Stimulated activated CD8-positive, alpha-beta memory T cell treated with anti-CD3 and anti-CD28 coated beads, Interleukin-4, amount 100 ng/mL, for 1 hour (primary cell): ENCODE measurements around the gene ADAMTS7.
A peak's percentile ranks its signal among the peaks of the same experiment; 100 is the strongest.
"Not testable (repeated sequence)": the region's sequence is repeated elsewhere in the genome, so short reads cannot be mapped to it uniquely, and the experiment has no call there.

Experiments used
- DNase-seq, 2 donors: peaks; one replicate each; pipeline ENCODE4 v3.0.0-alpha.2; 2020; ENCODE audit warnings: low read depth in 2 of 2, low spot score in 1 of 2

ADAMTS7 gene

DNA sequence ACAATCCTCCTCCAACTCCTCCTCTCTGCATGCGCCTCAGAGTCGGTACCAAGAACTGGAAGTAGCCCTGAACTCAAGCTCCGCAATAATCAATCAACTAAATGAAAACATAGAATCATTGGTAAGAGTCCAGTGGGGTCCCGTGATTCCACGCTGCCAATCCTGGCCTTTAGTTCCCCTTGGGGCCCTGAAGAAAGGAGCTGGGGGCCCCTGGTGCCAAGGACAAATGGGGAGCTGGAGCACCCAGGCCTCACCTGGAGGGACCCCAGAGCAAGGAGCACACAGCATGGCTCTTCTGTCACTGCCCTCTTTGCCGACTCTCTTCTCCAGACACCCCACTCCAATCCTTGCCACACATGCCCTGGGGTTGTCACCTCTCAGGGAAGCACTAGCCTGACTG lies 80.3 kb downstream of the ADAMTS7 start:
- no peak for DNase-seq

DNA sequence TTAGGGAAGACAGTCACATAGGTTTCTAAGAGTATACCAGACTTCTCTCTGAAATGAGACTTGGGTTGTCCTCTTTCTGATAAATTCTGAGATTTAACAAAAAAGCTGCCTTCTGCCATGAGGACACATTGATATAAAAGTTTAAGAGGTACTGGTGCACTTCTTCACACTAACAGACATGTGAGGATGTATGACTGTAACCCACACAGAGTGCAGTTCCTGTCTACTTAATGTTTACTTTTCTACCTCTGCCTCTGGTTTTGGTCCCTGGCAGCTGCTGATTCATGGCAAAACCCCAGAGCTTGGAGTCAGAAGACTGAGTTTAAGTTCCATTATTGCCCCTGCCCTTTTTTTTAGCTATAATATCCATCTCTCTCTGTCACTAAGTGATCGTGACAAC lies 82.8 kb downstream of the ADAMTS7 start:
- not testable (repeated sequence) for DNase-seq

DNA sequence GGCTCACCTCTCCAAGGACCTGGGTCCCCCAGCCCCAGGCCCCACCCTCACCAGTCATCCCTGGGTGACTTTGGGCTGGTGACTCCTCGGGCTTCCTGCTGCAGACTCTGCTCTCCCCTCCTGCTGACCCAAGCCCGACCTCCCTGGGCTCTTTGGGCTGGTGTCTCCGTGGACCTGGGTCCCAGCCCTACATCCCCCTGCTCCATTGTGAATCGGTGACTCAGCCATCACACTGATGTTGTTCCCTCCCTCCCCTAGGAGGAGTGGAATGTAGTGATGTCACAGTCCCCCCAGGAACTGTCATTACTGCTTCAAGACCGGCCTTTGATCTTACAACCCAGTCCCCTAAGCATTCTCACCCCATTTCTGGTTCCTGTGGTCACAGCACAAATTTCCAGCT lies 83.7 kb downstream of the ADAMTS7 start:
- DNase-seq: no peak

DNA sequence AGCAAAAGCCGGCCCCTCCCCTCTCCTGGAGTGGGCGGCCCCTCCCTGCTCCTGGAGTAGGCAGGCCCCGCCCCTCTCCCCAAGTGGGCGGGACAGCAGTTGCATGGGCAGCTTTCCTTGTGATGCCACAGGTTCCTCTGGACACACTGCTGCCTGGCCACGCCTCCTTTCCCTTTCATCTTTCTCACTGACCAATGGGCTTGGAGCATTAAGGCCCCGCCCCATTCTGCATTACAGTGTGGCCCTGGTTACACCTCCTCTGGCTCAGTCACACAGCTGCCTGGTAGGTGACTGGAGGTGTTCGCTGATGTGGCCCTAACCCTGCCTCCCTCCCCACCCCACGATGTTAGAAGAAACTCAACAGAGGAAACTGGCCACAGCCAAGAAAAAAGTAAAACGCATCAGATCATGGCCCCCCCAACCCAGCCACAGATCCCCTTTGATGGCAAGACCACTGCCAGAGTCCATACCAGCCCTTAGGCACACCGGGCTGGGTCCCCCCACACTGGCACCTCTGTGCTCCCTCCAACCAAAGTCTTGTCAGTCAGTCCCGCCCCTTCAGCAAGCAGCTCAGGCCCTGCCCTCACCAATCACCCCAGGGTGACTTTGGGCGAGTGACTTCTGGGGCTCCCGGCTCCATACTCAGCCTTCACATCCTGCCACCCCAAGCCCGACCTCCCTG lies 84.3 kb downstream of the ADAMTS7 start:
- DNase-seq: no peak

DNA sequence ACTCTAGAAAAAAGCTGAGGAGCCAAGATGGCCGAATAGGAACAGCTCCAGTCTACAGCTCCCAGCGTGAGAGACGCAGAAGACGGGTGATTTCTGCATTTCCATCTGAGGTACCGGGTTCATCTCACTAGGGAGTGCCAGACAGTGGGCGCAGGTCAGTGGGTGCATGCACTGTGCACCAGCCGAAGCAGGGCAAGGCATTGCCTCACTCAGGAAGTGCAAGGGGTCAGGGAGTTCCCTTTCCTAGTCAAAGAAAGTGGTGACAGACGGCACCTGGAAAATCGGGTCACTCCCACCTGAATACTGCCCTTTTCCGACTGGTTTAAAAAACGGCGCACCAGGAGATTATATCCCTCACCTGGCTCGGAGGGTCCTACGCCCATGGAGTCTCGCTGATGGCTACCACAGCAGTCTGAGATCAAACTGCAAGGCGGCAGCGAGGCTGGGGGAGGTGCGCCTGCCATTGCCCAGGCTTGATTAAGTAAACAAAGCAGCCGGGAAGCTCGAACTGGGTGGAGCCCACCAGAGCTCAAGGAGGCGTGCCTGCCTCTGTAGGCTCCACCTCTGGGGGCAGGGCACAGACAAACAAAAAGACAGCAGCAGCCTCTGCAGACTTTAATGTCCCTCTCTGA lies 91.3 kb downstream of the ADAMTS7 start:
- DNase-seq: not testable (repeated sequence)

DNA sequence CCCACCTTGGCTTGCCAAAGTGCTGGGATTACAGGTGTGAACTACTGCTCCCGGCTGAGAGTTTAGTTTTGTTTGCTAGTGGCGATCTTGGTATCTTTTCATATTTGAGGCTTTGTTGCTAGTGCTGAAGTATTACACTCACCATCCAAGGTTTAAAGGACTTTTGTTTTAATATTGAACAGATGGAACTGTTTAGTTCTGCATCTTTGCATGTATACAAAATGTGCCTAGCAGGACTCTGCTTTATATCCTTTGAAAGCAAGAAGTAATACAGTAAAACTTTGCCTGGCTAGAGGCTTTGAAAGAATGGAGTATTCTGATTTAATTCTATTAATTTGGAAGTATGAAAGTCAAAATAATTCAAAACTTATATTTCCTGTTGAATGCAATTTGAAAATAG lies 92.4 kb downstream of the ADAMTS7 start:
- DNase-seq: no peak

DNA sequence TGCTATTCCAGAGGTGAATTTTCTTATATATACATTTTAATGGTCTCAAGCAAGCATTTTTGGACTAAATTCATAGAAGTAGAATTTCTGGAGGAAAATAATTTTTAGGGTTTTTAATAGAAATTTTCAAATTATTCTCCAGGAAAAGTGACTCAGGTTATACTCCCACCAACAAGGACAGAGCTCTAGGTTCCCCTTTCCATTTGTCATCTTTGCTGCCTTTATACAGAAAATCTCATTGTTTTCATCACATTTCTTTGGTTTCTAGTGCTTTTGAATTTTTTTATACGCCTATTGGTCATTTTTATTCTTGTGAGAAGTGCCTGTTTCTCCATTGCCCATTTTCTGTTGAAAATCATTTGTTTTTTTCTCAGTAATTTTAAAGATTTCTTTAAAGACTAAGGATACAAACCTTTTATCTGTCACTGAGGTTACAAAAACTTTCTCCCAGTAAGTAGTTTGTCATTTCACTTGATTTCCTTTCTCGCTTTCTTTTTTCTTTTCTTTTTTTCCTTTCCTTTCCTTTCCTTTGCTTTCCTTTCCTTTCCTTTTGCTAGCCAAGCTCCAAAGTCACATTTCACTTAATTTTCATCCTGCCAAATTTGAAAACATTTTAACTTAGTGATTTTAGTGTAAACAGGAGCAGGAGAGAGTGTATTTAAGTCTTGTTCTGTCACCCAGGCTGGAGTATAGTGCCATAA lies 93.2 kb downstream of the ADAMTS7 start:
- no peak for DNase-seq

DNA sequence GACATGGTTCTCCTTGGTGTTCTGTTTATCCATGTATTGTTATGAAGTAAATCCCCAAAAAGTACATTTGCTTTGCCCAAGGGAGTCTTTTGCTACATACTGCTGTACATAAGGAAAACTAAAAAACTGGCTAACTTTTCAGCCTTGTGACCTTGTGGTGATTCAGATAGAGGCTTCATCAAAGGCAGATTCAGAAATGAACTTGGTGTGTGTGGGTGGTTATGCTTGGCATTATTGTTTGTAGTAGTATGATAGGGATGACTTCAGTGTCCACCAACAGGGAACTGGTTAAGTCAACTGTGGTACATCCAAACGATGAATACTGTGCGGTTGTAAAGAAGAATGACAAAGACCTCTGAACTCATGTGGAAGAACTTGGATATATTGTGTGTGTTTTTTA lies 94.6 kb downstream of the ADAMTS7 start:
- no peak for DNase-seq

DNA sequence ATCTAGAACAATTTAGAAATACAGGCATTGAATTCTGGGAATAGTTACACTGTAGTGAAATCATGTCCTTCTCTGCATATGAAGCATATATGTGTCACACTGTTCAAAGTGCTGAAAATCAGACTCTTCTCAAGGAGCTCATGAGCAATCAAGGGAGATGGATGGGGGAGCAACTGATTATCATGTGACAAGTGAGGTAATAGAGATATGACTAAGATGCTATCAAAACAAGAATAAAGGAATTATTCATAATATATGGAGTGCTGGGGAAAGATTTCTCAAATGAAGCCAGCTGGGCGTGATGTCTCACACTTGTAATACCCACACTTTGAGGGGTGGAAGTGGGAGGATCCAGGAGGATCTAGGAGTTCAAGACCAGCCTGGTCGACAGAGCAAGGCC lies 95.3 kb downstream of the ADAMTS7 start:
- DNase-seq: no peak

DNA sequence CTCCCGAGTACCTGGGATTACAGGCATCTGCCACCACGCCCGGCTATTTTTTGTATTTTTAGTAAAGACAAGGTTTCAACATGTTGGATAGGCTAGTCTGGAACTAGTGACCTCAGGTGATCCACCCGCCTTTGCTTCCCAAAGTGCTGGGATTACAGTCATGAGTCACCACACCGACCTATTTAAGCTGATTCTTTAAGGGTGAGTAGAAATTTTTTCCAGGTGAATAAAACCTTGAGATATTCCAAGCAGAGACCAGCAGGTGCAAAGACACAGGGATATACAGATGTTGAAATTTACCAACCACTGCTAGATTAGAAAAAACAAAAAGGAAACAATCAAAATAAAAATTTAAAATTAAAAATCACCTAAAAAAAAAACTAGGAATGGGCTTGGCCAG lies 95.8 kb downstream of the ADAMTS7 start:
- DNase-seq: no peak

DNA sequence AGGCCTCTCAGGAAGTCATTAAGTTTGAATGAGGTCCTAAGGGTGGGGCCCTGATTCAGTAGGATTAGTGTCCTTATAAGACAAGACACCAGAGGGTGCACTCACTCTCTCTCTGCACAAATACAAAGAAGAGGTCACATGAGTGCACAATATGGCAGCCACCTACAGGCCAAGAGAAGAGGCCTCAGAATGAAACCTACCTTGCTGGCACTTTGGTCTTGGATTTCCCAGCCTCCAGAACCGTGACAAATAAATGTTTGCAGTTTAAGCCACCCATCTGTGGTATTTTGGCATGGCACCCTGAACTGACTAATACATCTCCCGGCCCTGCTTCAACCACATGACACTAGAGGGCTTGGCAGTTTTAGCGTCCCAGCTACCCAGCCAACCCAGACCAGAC lies 96.4 kb downstream of the ADAMTS7 start:
- no peak for DNase-seq

DNA sequence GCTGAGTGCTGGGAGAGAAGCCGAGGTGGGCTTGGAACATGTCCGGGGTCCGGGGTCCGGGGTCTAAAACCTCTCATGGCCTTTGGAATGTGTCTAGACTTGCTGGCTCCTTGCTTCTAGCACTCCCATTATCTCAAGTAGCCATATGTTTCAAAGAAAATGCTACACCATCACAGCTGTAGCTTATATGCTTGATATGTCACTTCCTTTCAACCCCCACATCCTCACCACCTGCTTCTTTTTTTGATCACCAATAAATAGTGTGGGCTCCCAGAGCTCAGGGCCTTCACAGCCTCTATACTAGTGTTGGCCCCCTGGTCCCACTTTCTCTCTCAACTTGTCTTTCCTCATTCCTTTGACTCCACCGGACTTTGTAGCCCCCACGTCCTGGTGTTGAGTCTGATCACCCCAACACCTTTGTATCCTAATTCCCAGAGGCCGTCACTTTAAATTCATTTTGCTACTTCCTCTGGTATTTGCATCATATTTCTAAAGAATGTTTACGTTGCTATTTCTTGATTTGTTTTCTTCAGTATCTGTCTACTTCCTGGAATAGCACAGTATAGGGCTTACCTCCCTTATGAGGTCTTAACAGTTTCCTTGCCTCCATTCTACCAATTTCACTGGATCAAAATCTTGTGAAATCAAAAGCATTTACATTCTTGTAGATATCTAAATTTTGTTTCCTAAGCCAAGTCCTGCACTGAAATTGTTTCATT lies 98.3 kb downstream of the ADAMTS7 start:
- no peak for DNase-seq

DNA sequence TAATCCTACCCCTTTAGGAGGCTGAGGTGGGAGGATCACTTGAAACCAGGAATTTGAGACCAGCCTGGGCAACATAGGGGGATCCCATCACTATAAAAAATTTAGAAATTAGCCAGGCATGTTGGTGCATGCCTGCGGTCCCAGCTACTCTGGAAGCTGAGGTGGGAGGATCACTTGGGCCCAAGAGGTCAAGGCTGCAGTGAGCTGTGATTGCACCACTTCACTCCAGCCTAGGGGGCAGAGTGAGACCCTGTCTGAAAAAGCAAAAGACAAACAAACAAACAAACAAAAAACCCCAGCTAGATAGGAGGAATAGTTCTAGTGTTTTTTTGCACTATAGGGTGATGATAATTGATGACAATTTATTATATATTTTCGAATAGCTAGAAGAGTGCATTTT lies 99.6 kb downstream of the ADAMTS7 start:
- DNase-seq: no peak

DNA sequence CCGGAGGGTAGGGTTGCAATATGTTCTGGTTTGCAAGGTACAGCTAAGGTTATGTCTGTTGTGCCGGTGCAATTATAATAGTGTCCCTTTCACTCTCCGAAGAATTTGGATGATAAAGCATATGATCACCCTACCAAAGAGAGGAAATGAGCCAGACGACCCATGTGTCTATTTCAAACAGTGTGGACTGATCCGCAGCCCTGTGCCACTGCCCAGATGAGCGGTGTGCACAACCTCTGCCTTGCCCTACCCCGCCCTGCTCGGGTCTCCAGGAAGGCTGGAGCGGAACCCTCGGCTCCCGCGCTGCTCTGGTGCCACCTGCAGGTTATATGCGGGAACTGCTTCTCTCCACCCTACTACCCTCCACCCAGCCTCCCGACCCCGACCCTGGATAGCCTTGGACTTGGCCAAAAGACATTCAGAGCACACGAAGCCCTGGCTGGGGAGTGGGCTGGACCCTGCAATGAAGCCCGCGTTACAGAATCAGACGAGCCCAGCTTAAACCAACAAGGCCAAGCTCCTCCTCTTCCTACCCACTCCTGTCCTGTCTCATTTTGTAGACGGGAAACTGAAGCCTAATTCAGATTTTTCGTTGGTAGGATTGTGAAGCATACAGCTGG lies 101.9 kb downstream of the ADAMTS7 start:
- DNase-seq: peak; percentile 10 to 30
